Measurements from ENCODE around the gene RHBG.

GRCh38 chr1:156360534-156360933 lies 8.5 kb upstream of the RHBG start:
- TF ChIP-seq EZH2 (IDR thresholded peaks at IDR 0.05; ENCODE audit: borderline replicate concordance, low read depth, low read length, severe bottlenecking) (no peak), FOS (IDR thresholded peaks at IDR 0.05; ENCODE audit: borderline replicate concordance, insufficient read depth, low read length) (no peak), POLR2AphosphoS5 (IDR thresholded peaks at IDR 0.05; ENCODE audit: insufficient read depth, low read depth, low read length) (no peak)

All from endothelial cell of umbilical vein (primary cell).